Measurements from ENCODE around the gene GIMAP6.
"Not testable (repeated sequence)": the region's sequence is repeated elsewhere in the genome, so short reads cannot be mapped to it uniquely, and the experiment has no call there.

GIMAP6 gene

DNA sequence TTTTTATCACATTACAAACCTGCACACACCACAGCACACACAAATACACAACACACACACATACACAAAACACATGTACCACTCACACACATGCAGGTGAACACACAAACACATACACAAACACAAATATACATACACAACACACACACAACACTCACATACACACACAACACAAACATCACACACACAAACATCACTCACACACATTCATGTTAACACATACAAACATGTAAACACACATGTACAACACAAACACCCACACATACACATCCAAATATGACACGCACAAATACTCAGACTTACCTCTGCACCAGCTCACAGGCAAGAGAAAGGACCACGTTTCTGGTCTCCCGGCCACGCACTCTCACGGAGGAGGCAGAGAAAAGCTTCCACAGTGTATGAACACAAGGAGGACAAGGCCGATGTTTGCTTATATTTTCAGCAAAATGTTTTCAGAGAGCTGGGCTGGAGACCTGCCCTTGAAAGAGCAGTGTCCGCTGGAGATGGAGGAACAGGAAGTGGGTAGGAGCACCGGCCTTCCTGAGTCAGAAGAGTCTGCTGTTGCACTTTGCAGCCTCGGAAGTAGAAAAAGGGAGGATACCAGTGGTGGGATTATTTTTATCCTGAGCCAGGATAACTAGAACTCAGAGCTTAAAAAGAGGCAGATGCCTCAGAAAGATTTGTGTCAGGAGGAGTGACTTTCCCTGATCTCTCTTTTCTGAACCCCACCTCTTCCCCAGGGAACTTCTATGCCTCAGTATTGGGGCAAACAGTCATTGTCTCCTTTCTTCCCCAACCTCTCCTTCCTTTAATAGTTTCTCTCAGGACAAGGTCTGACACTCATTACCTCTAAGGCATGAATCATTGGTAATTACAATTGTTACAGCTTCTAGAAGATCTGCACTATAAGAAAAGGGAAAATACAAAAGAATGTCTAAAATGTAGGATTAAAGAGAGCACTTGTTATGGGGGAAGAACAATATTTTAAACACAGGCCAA, at the start of gene GIMAP6:
TSS of gene GIMAP6 (minus strand) at position 520 of the 999 bp plus-strand sequence. CDS start 2,243 bp downstream, outside the sequence.
- H3K4me1 Mint-ChIP-seq = peaks cover 84% of the 10 kb centered on the region
- H3K27me3 Mint-ChIP-seq = no peaks in the 10 kb centered on the region
- peaks cover 47% of the 10 kb centered on the region for H3K36me3 Mint-ChIP-seq
- peak within 1 kb of the TSS; percentile 95 for H3K27ac Mint-ChIP-seq
- H3K9me3 Mint-ChIP-seq = peaks cover 13% of the 10 kb centered on the region
- peak within 1 kb of the TSS; percentile 91 for H3K4me3 Mint-ChIP-seq

DNA sequence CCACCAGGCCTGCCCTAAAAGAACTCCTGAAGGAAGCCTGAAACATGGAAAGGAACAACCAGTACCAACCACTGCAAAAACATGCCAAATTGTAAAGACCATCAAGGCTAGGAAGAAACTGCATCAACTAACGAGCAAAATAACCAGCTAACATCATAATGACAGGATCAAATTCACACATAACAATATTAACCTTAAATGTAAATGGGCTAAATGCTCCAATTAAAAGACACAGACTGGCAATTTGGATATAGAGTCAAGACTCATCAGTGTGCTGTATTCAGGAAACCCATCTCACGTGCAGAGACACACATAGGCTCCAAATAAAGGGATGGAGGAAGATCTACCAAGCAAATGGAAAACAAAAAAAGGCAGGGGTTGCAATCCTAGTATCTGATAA, 48.2 kb upstream of the GIMAP6 start:
- H3K4me3 Mint-ChIP-seq, H3K27me3 Mint-ChIP-seq, H3K27ac Mint-ChIP-seq: not testable (repeated sequence)
- H3K9me3 Mint-ChIP-seq = peaks cover 11% of the 10 kb centered on the region
- peaks cover 92% of the 10 kb centered on the region for H3K4me1 Mint-ChIP-seq
- peaks cover 17% of the 10 kb centered on the region for H3K36me3 Mint-ChIP-seq

DNA sequence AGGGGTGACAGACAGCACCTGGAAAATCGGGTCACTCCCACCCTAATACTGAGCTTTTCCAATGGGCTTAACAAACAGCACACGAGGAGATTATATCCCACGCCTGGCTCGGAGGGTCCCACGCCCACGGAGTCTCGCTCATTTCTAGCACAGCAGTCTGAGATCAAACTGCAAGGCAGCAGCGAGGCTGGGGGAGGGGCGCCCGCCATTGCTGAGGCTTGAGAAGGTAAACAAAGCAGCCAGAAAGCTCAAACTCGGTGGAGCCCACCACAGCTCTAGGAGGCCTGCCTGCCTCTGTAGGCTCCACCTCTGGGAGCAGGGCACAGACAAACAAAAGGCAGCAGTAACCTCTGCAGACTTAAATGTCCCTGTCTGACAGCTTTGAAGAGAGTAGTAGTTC, 46.4 kb upstream of the GIMAP6 start:
- peaks cover 11% of the 10 kb centered on the region for H3K9me3 Mint-ChIP-seq
- peaks cover 90% of the 10 kb centered on the region for H3K4me1 Mint-ChIP-seq
- H3K27ac Mint-ChIP-seq = peak overlapping the region; percentile 96
- peaks cover 17% of the 10 kb centered on the region for H3K36me3 Mint-ChIP-seq
- not testable (repeated sequence) for H3K27me3 Mint-ChIP-seq
- H3K4me3 Mint-ChIP-seq = peak overlapping the region; percentile 74

DNA sequence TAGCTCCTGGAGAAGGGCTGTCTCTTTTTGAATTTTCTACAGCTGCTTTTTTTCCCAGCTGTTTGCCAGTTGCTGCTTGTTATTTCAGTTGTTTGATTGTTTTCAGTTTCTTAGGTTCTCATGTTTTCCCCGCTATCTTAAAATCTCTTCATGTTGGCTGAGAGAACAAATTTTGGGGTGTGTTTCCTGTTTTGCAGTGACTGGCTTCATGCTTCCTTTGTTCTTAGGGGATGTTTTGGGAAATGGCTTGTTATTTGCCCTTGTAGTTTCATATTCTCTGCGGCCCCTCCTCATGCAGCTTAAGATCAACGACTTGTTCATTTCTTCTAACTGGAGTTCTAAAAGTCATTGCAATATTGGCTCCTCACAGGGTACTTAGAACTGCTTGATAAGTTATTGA, 44.7 kb upstream of the GIMAP6 start:
- H3K9me3 Mint-ChIP-seq = peaks cover 16% of the 10 kb centered on the region
- H3K4me1 Mint-ChIP-seq = peaks cover 86% of the 10 kb centered on the region
- H3K27ac Mint-ChIP-seq = peak overlapping the region; percentile 95
- H3K27me3 Mint-ChIP-seq = not testable (repeated sequence)
- H3K36me3 Mint-ChIP-seq = peaks cover 15% of the 10 kb centered on the region
- H3K4me3 Mint-ChIP-seq = peak overlapping the region; percentile 80

DNA sequence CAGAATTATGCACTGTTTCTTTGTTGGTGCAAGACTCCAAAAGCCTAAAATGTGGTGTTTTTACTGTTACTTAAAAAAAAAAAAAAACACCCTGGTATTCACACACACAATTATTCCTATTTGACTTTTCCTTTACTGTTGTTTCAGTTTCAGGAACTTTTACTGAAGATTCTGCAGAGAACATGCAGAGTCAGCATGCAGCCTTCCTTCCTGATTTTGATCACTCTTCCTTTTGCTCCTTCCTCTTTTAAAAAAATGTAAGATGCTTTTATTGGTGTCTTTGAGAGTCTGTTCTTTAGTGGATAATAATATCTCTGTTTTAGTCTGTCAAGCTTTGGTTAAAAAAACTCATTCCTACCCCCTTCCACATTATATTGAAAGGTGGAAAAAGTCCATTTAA, 44.1 kb upstream of the GIMAP6 start:
- Mint-ChIP-seq H3K36me3 (peaks cover 14% of the 10 kb centered on the region), H3K27ac (peak overlapping the region; percentile 95), H3K4me1 (peaks cover 85% of the 10 kb centered on the region), H3K4me3 (peak overlapping the region; percentile 80), H3K9me3 (peaks cover 13% of the 10 kb centered on the region)
- H3K27me3 Mint-ChIP-seq = not testable (repeated sequence)

DNA sequence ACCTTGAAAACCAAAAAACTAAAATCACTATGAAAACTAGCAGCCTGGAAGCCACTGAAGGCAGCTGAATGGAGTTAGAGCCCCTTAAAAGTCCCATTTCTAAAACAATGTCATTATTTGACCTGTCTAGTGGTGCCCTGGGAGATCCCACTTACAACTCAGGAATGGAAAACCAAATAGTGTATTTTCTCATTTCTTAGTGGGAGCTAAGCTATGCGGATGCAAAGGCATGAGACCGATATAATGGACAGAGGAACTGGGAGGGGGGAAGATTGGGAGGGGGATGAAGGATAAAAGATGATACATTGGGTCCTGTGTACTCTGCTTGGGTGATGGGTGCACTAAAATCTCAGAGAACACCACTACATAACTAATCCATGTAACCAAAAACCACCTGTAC, 43.5 kb upstream of the GIMAP6 start:
- Mint-ChIP-seq H3K27me3 (no peaks in the 10 kb centered on the region), H3K4me1 (peaks cover 85% of the 10 kb centered on the region), H3K9me3 (peaks cover 11% of the 10 kb centered on the region), H3K27ac (peak overlapping the region; percentile 80), H3K36me3 (peaks cover 14% of the 10 kb centered on the region), H3K4me3 (peak overlapping the region; percentile 73)

DNA sequence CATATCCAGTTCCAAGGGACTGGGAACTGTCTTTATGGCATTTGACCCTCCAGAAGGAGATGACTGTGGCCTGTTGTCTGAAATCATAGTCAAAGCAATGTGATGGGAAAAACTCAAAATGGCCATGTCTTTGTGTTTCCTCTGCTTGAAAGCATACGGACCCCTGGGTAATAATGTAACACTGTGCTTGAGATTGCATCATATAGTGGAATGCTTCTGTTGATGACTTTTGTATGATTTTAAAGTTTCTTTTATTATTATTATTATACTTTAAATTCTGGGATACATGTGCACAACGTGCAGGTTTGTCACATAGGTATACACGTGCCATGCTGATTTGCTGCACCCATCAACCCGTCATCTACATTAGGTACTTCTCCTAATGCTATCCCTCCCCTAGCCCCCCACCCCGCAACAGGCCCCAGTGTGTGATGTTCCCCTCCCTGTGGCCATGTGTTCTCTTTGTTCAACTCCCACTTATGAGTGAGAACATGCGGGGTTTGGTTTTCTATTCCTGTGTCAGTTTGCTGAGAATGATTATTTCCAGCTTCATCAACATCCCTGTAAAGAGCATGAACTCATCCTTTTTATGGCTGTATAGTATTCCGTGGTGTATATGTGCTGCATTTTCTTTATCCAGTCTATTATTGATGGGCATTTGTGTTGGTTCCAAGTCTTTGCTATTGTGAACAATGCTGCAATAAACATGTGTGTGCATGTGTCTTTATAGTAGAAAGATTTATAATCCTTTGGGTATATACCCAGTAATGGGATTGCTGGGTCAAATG, 39.8 kb upstream of the GIMAP6 start:
- peaks cover 92% of the 10 kb centered on the region for H3K4me1 Mint-ChIP-seq
- peaks cover 12% of the 10 kb centered on the region for H3K9me3 Mint-ChIP-seq
- H3K27me3 Mint-ChIP-seq, H3K4me3 Mint-ChIP-seq, H3K36me3 Mint-ChIP-seq: not testable (repeated sequence)
- peak overlapping the region; percentile 91 for H3K27ac Mint-ChIP-seq

DNA sequence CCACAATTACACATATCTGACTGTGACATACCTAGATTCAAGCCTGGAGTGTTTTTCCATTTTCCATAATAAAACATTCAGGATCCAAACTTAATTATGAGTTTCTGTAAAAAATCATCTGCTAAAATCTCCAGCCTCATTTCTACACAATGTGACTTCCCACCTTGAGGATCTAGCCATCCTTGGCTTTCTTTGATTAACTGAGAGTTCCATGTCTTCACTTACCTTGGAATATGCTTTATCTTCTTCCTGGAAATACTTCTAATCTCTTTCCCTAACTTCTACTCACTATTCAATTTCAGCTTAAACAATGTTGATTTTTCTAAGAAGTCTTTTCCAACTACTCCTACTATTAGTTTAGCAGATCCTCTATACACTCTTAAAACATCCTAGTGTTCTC, 36.8 kb upstream of the GIMAP6 start:
- Mint-ChIP-seq H3K4me3 (peak overlapping the region; percentile 77), H3K4me1 (peaks cover 94% of the 10 kb centered on the region), H3K27me3 (no peaks in the 10 kb centered on the region), H3K9me3 (peaks cover 15% of the 10 kb centered on the region), H3K36me3 (peaks cover 12% of the 10 kb centered on the region), H3K27ac (peak overlapping the region; percentile 95)

DNA sequence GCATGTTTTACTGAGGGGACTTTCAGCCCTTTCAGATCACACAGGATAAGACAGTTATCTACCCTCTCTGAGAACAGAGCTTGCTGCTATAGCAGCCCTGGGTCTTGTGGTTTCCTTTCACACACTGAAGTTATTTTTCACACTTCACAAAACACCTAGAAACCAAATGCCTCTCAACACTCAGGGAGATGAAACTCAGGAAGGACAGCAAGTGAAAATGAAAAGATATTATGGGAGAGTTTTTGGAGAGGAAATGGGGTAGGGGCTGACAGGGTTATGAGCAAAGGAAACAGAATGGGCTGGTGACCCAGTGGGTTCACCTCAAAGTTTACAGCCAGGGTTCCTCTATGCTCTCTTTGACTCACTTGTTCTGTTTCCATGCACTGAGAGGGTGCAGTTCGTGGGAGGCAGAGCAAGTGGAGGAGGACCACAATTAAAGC, 36.3 kb upstream of the GIMAP6 start:
- peaks cover 12% of the 10 kb centered on the region for H3K36me3 Mint-ChIP-seq
- H3K9me3 Mint-ChIP-seq = peaks cover 15% of the 10 kb centered on the region
- peak overlapping the region; percentile 95 for H3K27ac Mint-ChIP-seq
- H3K4me1 Mint-ChIP-seq = peaks cover 96% of the 10 kb centered on the region
- no peaks in the 10 kb centered on the region for H3K27me3 Mint-ChIP-seq
- H3K4me3 Mint-ChIP-seq = peak overlapping the region; percentile 77

DNA sequence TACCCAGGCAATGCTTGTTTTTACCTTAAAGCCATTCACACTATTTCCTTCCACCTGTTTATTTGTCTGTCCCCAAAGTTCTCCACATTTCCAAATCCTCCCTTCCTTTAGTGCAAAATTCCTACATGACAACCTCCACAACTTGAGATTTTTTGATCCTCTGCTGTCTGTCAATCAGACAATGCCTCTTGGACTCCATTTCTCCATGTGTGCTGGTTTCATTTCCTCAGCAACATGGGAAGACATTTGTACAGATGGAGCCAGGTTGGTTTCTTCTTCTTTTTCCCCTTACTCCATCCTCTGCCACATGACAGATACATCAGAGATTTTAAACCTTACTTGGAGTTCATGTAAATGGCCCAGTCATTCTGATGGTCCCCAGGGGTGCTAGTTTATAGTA, 34.2 kb upstream of the GIMAP6 start:
- Mint-ChIP-seq H3K36me3 (peaks cover 8% of the 10 kb centered on the region), H3K4me3 (peak overlapping the region; percentile 57), H3K9me3 (peaks cover 10% of the 10 kb centered on the region), H3K4me1 (peaks cover 98% of the 10 kb centered on the region), H3K27ac (peak overlapping the region; percentile 98), H3K27me3 (no peaks in the 10 kb centered on the region)

DNA sequence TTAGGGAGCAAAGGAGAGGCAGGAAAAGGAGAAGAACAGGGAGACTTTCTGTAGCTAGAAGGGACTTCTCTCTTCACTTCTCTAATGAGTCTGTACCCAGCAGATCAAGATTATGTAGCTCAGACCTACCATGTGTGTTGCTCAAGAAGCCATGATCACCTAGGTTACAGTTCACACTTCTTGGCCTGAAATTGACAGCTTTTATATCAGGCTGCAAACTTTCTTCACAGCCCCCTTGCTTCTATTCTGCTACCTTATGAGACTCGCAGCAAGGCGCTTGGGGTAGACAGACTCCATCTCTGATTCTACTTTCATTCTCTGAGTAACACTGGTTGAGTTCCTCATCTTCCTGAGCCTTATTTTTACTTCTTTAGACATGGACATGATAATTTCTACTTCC, 33.7 kb upstream of the GIMAP6 start:
- Mint-ChIP-seq H3K36me3 (peaks cover 5% of the 10 kb centered on the region), H3K4me3 (peak overlapping the region; percentile 57), H3K9me3 (peaks cover 10% of the 10 kb centered on the region), H3K27ac (peak overlapping the region; percentile 98), H3K4me1 (peaks cover 98% of the 10 kb centered on the region), H3K27me3 (no peaks in the 10 kb centered on the region)

DNA sequence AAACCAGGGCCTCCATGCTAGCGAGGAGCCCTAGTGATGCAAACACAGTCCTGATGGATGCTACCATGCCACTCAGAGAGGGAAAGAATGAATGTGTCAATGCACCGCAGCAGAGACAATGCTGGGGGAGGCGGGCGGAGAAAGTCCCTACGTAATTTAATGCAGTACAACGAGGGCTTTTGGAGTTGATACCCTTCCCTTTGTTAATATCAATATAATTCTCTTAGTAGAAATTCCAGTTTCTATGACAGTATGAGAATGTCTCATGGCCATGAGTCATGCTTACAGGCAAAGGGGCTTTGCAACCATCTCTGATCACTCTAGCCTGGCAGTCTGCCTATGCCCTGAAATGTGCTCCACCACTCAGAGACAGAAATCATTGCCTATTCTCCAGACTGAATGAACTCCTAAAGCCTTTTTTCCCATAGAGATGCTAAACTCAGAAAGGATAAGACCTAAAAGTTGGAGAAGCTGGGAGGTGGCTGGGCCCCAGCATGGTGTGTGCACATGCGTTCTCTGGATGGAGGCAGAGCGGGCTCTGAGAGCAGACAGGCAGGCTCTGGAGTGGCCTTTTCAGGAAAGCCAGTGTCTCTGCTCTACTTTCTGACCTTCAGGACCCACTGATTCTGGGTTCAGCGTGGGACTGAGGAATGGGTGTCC, 33.0 kb upstream of the GIMAP6 start:
- Mint-ChIP-seq H3K27me3 (no peaks in the 10 kb centered on the region), H3K4me3 (peak overlapping the region; percentile 57), H3K4me1 (peaks cover 98% of the 10 kb centered on the region), H3K36me3 (peaks cover 7% of the 10 kb centered on the region), H3K27ac (peak overlapping the region; percentile 98), H3K9me3 (peaks cover 10% of the 10 kb centered on the region)

DNA sequence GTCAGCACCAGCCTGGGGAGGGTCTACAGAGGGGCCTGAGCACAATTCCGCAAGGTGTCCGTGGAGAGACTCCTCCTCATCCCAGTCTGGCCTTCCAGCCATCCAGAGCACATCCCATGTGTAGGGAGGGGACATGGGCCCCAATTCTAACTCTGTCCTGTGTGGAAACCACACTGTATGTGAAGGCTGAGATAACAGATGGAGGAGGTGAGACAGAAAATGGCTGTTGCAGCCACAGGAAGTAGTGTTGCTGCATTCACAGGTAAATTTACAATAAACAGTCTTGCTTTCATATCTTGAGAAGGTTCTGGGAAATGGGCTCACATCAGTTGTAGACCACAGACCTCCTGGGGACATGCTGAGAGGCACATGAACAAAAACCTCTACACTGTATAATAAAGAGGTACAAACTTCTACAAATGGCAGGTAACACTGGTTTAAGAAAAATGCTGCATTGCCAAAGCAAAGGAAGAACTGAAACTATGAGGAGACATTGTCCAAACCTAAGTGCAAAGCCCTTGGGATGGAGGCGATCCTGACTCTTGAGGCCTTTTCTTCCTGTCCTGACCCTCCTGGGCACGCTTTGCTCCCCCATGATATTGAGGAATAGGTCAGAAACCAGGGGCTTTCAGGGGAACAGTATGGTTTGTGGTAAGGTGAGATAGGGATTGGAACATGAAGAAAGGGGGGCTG, 31.8 kb upstream of the GIMAP6 start:
- H3K36me3 Mint-ChIP-seq = peaks cover 10% of the 10 kb centered on the region
- peaks cover 88% of the 10 kb centered on the region for H3K4me1 Mint-ChIP-seq
- H3K27ac Mint-ChIP-seq = peak overlapping the region; percentile 98
- no peaks in the 10 kb centered on the region for H3K27me3 Mint-ChIP-seq
- peak overlapping the region; percentile 51 for H3K4me3 Mint-ChIP-seq
- peaks cover 10% of the 10 kb centered on the region for H3K9me3 Mint-ChIP-seq

DNA sequence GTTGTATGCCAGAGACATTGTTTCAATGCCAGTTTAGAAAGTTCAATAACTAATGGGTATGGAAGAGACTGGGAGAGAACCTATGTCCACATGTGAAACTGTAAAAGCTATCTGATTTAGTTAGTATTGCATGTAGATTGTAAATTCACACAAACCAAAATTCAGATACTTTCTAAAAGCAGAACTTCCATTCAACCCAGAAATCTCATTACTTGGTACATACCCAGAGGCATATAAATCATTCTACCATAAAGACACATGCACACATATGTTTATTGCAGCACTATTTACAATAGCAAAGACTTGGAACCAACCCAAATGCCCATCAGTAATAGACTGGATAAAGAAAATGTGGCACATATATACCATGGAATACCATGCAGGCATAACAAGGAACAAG, 30.6 kb upstream of the GIMAP6 start:
- H3K4me1 Mint-ChIP-seq = peaks cover 77% of the 10 kb centered on the region
- peak overlapping the region; percentile 92 for H3K27ac Mint-ChIP-seq

More for the DNA sequence above, 30.6 kb upstream of the GIMAP6 start:
- peaks cover 10% of the 10 kb centered on the region for H3K36me3 Mint-ChIP-seq
- H3K9me3 Mint-ChIP-seq, H3K27me3 Mint-ChIP-seq: not testable (repeated sequence)
- H3K4me3 Mint-ChIP-seq = peak overlapping the region; percentile 37

Data from activated naive CD4-positive, alpha-beta T cell treated with anti-CD3 and anti-CD28 coated beads, Interleukin-2, amount 50 U/mL, for 24 hours (primary cell).